HepG2 (cell line): ENCODE measurements around the gene SRGAP2B.
"Not testable (repeated sequence)": the region's sequence is repeated elsewhere in the genome, so short reads cannot be mapped to it uniquely, and the experiment has no call there.

Experiments used
- CHD4 ChIP-seq: fragments of 200-600 bp; sonication (generic); IDR thresholded peaks from 2 replicates; pipeline ENCODE4 v1.7.0; 2017; ENCODE audit warnings: mild to moderate bottlenecking, low read length, borderline replicate concordance
- FOXO1 ChIP-seq: sonication (generic); formaldehyde crosslinking; IDR thresholded peaks from 2 replicates; pipeline ENCODE4 v1.4.0; 2020; ENCODE audit warnings: missing genetic modification reagents
- JUN ChIP-seq: sonication (generic); formaldehyde crosslinking; IDR thresholded peaks from 2 replicates; pipeline ENCODE4 v1.4.0; 2020; ENCODE audit warnings: mild to moderate bottlenecking, missing genetic modification reagents
- MAZ ChIP-seq, 2 experiments: sonication (generic) in 1 of 2; formaldehyde crosslinking in 1 of 2; IDR thresholded peaks; 2 replicates each; pipeline versions ENCODE4 v1.5.0 to v1.6.1; 2012 to 2020; ENCODE audit warnings: low read depth in 2 of 2, mild to moderate bottlenecking in 2 of 2, borderline replicate concordance in 1 of 2, improper control_type of control experiment in 1 of 2, low read length in 1 of 2, missing genetic modification reagents in 1 of 2, moderate library complexity in 1 of 2
- TAF1 ChIP-seq: sonication (generic); formaldehyde crosslinking; IDR thresholded peaks from 2 replicates; pipeline ENCODE4 v1.4.0; 2020; ENCODE audit warnings: missing genetic modification reagents
- ZNF331 ChIP-seq: sonication (generic); formaldehyde crosslinking; IDR thresholded peaks from 2 replicates; pipeline ENCODE4 v1.4.0; 2020; ENCODE audit warnings: missing genetic modification reagents
- TF ChIP-seq, protein P1 (sequence below): sonication (generic); formaldehyde crosslinking; IDR thresholded peaks from 2 replicates; pipeline ENCODE4 v1.5.0; 2020; ENCODE audit warnings: mild to moderate bottlenecking, missing genetic modification reagents, moderate library complexity
- TF ChIP-seq, protein P2 (sequence below): IDR thresholded peaks from 2 replicates; pipeline ENCODE4 v1.6.1; 2012; ENCODE audit warnings: inconsistent platforms
- TF ChIP-seq, protein P3 (sequence below): sonication (generic); formaldehyde crosslinking; IDR thresholded peaks from 2 replicates; pipeline ENCODE4 v1.4.0; 2020; ENCODE audit warnings: missing genetic modification reagents
- TF ChIP-seq, protein P4 (sequence below): sonication (generic); formaldehyde crosslinking; IDR thresholded peaks from 2 replicates; pipeline ENCODE4 v1.4.0; 2020; ENCODE audit warnings: missing genetic modification reagents

DNA sequence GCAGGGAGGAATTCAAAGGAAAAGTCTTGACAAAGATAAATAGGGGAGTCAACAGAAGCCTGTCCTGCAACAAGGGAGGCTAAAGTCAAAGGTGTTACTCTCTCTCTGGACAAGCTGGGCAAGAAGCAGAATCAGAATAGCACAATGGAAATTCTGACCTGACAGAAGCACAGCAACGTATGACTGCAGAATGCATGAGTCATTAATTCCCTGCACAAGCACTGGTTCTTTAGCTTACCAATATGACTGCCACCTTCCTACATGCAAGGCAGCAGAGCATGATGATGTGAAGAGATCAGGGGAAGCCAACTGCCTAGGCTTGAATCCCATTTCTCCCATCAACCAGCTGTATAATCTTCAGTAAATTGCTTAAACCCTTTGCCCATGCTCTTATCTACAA lies 153.4 kb downstream of the SRGAP2B start:
- not testable (repeated sequence) for TF ChIP-seq ZNF331; FOXO1; TAF1; CHD4; MAZ (IDR thresholded peaks at IDR 0.05; ENCODE audit: borderline replicate concordance, low read depth, low read length); MAZ (CRISPR knock-in tag; IDR thresholded peaks at IDR 0.05; ENCODE audit: low read depth); JUN (CRISPR knock-in tag)
- TF ChIP-seq, protein P1, sequence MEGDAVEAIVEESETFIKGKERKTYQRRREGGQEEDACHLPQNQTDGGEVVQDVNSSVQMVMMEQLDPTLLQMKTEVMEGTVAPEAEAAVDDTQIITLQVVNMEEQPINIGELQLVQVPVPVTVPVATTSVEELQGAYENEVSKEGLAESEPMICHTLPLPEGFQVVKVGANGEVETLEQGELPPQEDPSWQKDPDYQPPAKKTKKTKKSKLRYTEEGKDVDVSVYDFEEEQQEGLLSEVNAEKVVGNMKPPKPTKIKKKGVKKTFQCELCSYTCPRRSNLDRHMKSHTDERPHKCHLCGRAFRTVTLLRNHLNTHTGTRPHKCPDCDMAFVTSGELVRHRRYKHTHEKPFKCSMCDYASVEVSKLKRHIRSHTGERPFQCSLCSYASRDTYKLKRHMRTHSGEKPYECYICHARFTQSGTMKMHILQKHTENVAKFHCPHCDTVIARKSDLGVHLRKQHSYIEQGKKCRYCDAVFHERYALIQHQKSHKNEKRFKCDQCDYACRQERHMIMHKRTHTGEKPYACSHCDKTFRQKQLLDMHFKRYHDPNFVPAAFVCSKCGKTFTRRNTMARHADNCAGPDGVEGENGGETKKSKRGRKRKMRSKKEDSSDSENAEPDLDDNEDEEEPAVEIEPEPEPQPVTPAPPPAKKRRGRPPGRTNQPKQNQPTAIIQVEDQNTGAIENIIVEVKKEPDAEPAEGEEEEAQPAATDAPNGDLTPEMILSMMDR (CRISPR knock-in tag): not testable (repeated sequence)
- TF ChIP-seq, protein P2, sequence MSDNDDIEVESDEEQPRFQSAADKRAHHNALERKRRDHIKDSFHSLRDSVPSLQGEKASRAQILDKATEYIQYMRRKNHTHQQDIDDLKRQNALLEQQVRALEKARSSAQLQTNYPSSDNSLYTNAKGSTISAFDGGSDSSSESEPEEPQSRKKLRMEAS: not testable (repeated sequence)
- TF ChIP-seq, protein P3, sequence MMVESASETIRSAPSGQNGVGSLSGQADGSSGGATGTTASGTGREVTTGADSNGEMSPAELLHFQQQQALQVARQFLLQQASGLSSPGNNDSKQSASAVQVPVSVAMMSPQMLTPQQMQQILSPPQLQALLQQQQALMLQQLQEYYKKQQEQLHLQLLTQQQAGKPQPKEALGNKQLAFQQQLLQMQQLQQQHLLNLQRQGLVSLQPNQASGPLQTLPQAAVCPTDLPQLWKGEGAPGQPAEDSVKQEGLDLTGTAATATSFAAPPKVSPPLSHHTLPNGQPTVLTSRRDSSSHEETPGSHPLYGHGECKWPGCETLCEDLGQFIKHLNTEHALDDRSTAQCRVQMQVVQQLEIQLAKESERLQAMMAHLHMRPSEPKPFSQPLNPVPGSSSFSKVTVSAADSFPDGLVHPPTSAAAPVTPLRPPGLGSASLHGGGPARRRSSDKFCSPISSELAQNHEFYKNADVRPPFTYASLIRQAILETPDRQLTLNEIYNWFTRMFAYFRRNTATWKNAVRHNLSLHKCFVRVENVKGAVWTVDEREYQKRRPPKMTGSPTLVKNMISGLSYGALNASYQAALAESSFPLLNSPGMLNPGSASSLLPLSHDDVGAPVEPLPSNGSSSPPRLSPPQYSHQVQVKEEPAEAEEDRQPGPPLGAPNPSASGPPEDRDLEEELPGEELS (CRISPR knock-in tag): not testable (repeated sequence)
- TF ChIP-seq, protein P4, sequence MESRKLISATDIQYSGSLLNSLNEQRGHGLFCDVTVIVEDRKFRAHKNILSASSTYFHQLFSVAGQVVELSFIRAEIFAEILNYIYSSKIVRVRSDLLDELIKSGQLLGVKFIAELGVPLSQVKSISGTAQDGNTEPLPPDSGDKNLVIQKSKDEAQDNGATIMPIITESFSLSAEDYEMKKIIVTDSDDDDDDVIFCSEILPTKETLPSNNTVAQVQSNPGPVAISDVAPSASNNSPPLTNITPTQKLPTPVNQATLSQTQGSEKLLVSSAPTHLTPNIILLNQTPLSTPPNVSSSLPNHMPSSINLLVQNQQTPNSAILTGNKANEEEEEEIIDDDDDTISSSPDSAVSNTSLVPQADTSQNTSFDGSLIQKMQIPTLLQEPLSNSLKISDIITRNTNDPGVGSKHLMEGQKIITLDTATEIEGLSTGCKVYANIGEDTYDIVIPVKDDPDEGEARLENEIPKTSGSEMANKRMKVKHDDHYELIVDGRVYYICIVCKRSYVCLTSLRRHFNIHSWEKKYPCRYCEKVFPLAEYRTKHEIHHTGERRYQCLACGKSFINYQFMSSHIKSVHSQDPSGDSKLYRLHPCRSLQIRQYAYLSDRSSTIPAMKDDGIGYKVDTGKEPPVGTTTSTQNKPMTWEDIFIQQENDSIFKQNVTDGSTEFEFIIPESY (CRISPR knock-in tag): not testable (repeated sequence)
